PC-3 (cell line): Measurements from ENCODE around the gene UTS2R.

Source experiments
- EZH2 ChIP-seq: fragments of 300-600 bp; sonication (generic); IDR thresholded peaks from one replicate; pipeline ENCODE4 v1.6.1; 2017; ENCODE audit warnings: antibody characterized with exemption, mild to moderate bottlenecking, low read length; ENCODE audit not compliant: unreplicated experiment
- EZH2phosphoT487 ChIP-seq: fragments of 300-600 bp; sonication (generic); IDR thresholded peaks from 2 replicates; pipeline ENCODE4 v1.6.1; 2018; ENCODE audit warnings: mild to moderate bottlenecking, antibody characterized with exemption, low read length, borderline replicate concordance
- TF ChIP-seq, protein P1 (sequence below): fragments of 300-600 bp; sonication (generic); conservative IDR thresholded peaks from 2 replicates; pipeline ENCODE4 v1.5.1; 2017; ENCODE audit warnings: antibody characterized with exemption, low read depth, mild to moderate bottlenecking, low read length

DNA sequence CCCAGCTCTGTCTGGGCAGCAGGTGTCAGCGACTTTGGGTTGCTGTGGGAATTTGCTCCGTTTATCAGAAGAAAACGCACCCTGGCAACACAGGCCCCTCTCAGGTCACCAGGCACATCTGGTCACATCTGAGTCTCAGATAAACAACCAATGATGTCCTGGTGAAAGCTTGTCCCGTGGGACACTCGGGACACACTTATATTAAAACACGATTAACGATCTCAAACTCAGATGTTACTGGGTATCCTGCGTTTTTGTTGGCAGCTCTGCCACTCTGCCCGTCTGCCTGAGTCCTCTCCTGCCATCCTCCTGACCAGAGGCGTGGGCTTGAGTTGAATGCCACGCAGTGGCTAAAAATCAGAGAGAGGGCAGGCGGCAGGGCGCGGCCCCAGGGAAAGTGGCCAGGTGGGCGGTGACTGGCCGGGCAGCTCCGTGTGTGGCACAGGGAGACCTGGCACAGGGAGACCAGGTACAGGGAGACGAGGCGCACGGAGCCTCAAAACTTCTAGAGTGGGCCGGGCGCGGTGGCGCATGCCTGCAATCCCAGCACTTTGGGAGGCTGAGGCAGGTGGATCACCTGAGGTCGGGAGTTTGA lies 40.1 kb upstream of the UTS2R start:
- TF ChIP-seq, protein P1, sequence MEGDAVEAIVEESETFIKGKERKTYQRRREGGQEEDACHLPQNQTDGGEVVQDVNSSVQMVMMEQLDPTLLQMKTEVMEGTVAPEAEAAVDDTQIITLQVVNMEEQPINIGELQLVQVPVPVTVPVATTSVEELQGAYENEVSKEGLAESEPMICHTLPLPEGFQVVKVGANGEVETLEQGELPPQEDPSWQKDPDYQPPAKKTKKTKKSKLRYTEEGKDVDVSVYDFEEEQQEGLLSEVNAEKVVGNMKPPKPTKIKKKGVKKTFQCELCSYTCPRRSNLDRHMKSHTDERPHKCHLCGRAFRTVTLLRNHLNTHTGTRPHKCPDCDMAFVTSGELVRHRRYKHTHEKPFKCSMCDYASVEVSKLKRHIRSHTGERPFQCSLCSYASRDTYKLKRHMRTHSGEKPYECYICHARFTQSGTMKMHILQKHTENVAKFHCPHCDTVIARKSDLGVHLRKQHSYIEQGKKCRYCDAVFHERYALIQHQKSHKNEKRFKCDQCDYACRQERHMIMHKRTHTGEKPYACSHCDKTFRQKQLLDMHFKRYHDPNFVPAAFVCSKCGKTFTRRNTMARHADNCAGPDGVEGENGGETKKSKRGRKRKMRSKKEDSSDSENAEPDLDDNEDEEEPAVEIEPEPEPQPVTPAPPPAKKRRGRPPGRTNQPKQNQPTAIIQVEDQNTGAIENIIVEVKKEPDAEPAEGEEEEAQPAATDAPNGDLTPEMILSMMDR, result no peak
- TF ChIP-seq EZH2, result no peak
- TF ChIP-seq EZH2phosphoT487, result no peak
